DOHH2 (cell line): ENCODE data around the gene ADAM10.

Experiments
- H3F3A ChIP-seq: fragments of 200-600 bp; sonication (generic), shearing (Covaris generic); 2 replicates; pipeline ENCODE4 v1.6.0; 2016; ENCODE audit warnings: antibody characterized with exemption, mild to moderate bottlenecking; ENCODE audit not compliant: control insufficient read depth, insufficient read depth
- H3K27ac ChIP-seq: fragments of 200-600 bp; sonication (generic); 2 replicates; pipeline ENCODE4 v1.5.1; 2014; ENCODE audit warnings: low read depth, mild to moderate bottlenecking, low read length, moderate library complexity
- H3K27me3 ChIP-seq: fragments of 200-600 bp; sonication (generic); 2 replicates; pipeline ENCODE4 v1.6.1; 2014; ENCODE audit warnings: mild to moderate bottlenecking, low read length, mixed read lengths; ENCODE audit not compliant: control insufficient read depth
- H3K36me3 ChIP-seq: fragments of 200-600 bp; sonication (generic); 2 replicates; pipeline ENCODE4 v1.6.1; 2014; ENCODE audit warnings: mild to moderate bottlenecking, low read length, moderate library complexity, mixed read lengths; ENCODE audit not compliant: control insufficient read depth
- H3K4me1 ChIP-seq: fragments of 200-600 bp; sonication (generic); 2 replicates; pipeline ENCODE4 v1.6.1; 2014; ENCODE audit warnings: mild to moderate bottlenecking, low read length, mixed read lengths; ENCODE audit not compliant: control insufficient read depth
- H3K4me2 ChIP-seq: fragments of 200-600 bp; sonication (generic); 2 replicates; pipeline ENCODE4 v1.6.0; 2014; ENCODE audit warnings: mild to moderate bottlenecking, low read length, moderate library complexity
- H3K4me3 ChIP-seq: fragments of 200-600 bp; sonication (generic); 2 replicates; pipeline ENCODE4 v1.5.1; 2014; ENCODE audit warnings: mild to moderate bottlenecking, low read length, mixed read lengths
- H3K79me2 ChIP-seq: fragments of 200-600 bp; sonication (generic); 2 replicates; pipeline ENCODE4 v1.6.1; 2014; ENCODE audit warnings: mild to moderate bottlenecking, low read length, mixed read lengths; ENCODE audit not compliant: control insufficient read depth
- H3K9me2 ChIP-seq: fragments of 200-600 bp; sonication (generic); replicated peaks from 2 replicates; pipeline ENCODE4 v1.6.1; 2014; ENCODE audit warnings: mild to moderate bottlenecking, low read length, mixed read lengths; ENCODE audit not compliant: control insufficient read depth
- H3K9me3 ChIP-seq: fragments of 200-600 bp; sonication (generic); 2 replicates; pipeline ENCODE4 v1.6.1; 2014; ENCODE audit warnings: antibody characterized with exemption, low read length, mixed read lengths; ENCODE audit not compliant: control insufficient read depth, insufficient read depth
- H4K20me1 ChIP-seq: fragments of 200-600 bp; sonication (generic); 2 replicates; pipeline ENCODE4 v1.6.0; 2014; ENCODE audit warnings: low read depth, mild to moderate bottlenecking, antibody characterized with exemption, low read length, moderate library complexity; ENCODE audit not compliant: control insufficient read depth, insufficient read depth
- CTCF ChIP-seq: fragments of 200-600 bp; sonication (generic); IDR thresholded peaks from one replicate; pipeline ENCODE4 v1.5.1; 2014; ENCODE audit warnings: antibody characterized with exemption, mild to moderate bottlenecking, low read depth, low read length; ENCODE audit not compliant: poor library complexity, severe bottlenecking
- EZH2phosphoT487 ChIP-seq: fragments of 200-600 bp; sonication (generic); IDR thresholded peaks from 2 replicates; pipeline ENCODE4 v1.6.1; 2017; ENCODE audit warnings: borderline replicate concordance, mild to moderate bottlenecking, antibody characterized with exemption, low read length, moderate library complexity, mixed read lengths

ADAM10 gene

GRCh38 chr15:58762731-58763130 lies 13.2 kb upstream of the ADAM10 start:
- Histone ChIP-seq H3K9me2 (no peaks in the 10 kb centered on the region), H3K36me3 (no peaks in the 10 kb centered on the region), H3K4me2 (no peak overlapping the region), H4K20me1 (no peaks in the 10 kb centered on the region), H3K79me2 (no peaks in the 10 kb centered on the region), H3K4me3 (no peak overlapping the region), H3K27me3 (peaks cover 13% of the 10 kb centered on the region; the same call in 1 of the 2 replicates), H3K27ac (no peak overlapping the region), H3K4me1 (no peaks in the 10 kb centered on the region), H3F3A (no peaks in the 10 kb centered on the region), H3K9me3 (peaks cover 8% of the 10 kb centered on the region)
- TF ChIP-seq CTCF: no peak
- TF ChIP-seq EZH2phosphoT487: no peak

- peaks cover 8% of the 10 kb centered on the region for H3K9me3 ChIP-seq
- no peaks in the 10 kb centered on the region for H3K4me1 ChIP-seq
- H3F3A ChIP-seq: no peaks in the 10 kb centered on the region
- no peak overlapping the region for H3K27ac ChIP-seq
- peaks cover 13% of the 10 kb centered on the region; the same call in 1 of the 2 replicates for H3K27me3 ChIP-seq
- H3K4me3 ChIP-seq: no peak overlapping the region
- H4K20me1 ChIP-seq: no peaks in the 10 kb centered on the region
- no peaks in the 10 kb centered on the region for H3K9me2 ChIP-seq
- no peaks in the 10 kb centered on the region for H3K36me3 ChIP-seq
- no peak for TF ChIP-seq CTCF
- TF ChIP-seq EZH2phosphoT487: no peak
- no peaks in the 10 kb centered on the region for H3K79me2 ChIP-seq
- no peak overlapping the region for H3K4me2 ChIP-seq
Measured at GRCh38 chr15:58762285-58762684, 12.8 kb upstream of the ADAM10 start.

GRCh38 chr15:58761010-58761388 lies 11.5 kb upstream of the ADAM10 start:
- Histone ChIP-seq H3K4me1 (no peaks in the 10 kb centered on the region), H3K36me3 (no peaks in the 10 kb centered on the region), H4K20me1 (no peaks in the 10 kb centered on the region), H3K9me2 (no peaks in the 10 kb centered on the region), H3K4me3 (no peak overlapping the region), H3F3A (no peaks in the 10 kb centered on the region), H3K27me3 (peaks cover 13% of the 10 kb centered on the region; the same call in 1 of the 2 replicates), H3K27ac (no peak overlapping the region), H3K79me2 (no peaks in the 10 kb centered on the region), H3K9me3 (peaks cover 8% of the 10 kb centered on the region), H3K4me2 (no peak overlapping the region)
- TF ChIP-seq CTCF: peak; percentile 41
- TF ChIP-seq EZH2phosphoT487: no peak
